K562 (cell line): ENCODE results near the gene FILIP1. TPM values are rescaled to one million over a fixed set of nuclear protein-coding genes. Genes with fewer than 3 reads are reported as not detected.

Source experiments
- ATAC-seq: fragments of 200-7000 bp; cut with Tn5 transposase; 3 replicates; pipeline ENCODE4 v1.9.1; 2020; ENCODE audit warnings: moderate library complexity
- BruUV-seq: library from RNA; stranded (reverse); fragments of 400-500 nt; replicated peaks from 2 replicates; lab custom pipeline; 2021; lab: Mats Ljungman, UMichigan
- CTCF ChIA-PET: fragments of 300-600 bp; formaldehyde crosslinking; extraction: SDS; loops from one replicate; lab custom pipeline; 2021; ENCODE audit warnings: low intra/inter-chr PET ratio; lab: Yijun Ruan, JAX
- POLR2A ChIA-PET: fragments of 300-600, 350-650 bp; sonication (Branson Sonifier 250); formaldehyde crosslinking; extraction: SDS; loops from one replicate; lab custom pipeline; 2021; ENCODE audit warnings: antibody characterized with exemption, inconsistent platforms; lab: Yijun Ruan, JAX
- DNase-seq, 4 experiments: peaks; one replicate each; pipeline versions ENCODE4 v3.0.0 to v3.0.0-alpha.2; 2011 to 2018; ENCODE audit warnings: low spot score in 3 of 4, mixed read lengths in 3 of 4; ENCODE audit errors: extremely low read depth in 1 of 4
- FAIRE-seq: peaks from 2 replicates; lab custom pipeline; 2011; peaks lifted over from hg19 to GRCh38; lab: Jason Lieb, UNC
- H2AFZ ChIP-seq: 2 replicates; pipeline ENCODE4 v1.6.0; 2011; ENCODE audit warnings: low read depth, low read length, control low read depth, inconsistent platforms
- H3K27ac ChIP-seq: fragments of 200-600 bp; 3 replicates; pipeline ENCODE4 v1.8.0; 2011; ENCODE audit warnings: low read depth, mild to moderate bottlenecking, control low read depth, inconsistent platforms, low read length, moderate library complexity, mixed read lengths; ENCODE audit errors: extremely low read depth
- H3K27me3 ChIP-seq, 2 experiments: fragments of 300-600 bp in 1 of 2; 2 replicates in 1 of 2; 3 replicates in 1 of 2; pipeline versions ENCODE4 v1.6.0 to v1.8.0; 2011; ENCODE audit warnings: inconsistent platforms in 2 of 2, low read length in 2 of 2, mild to moderate bottlenecking in 1 of 2, mixed read lengths in 1 of 2, moderate library complexity in 1 of 2; ENCODE audit not compliant: control insufficient read depth in 2 of 2, insufficient read depth in 2 of 2
- H3K36me3 ChIP-seq: fragments of 300-600 bp; 3 replicates; pipeline ENCODE4 v1.8.0; 2011; ENCODE audit warnings: mild to moderate bottlenecking, low read length, inconsistent platforms; ENCODE audit not compliant: control insufficient read depth, insufficient read depth
- H3K4me1 ChIP-seq, 2 experiments: fragments of 200-600 bp in 1 of 2; replicated peaks in 1 of 2; 2 replicates in 1 of 2; 3 replicates in 1 of 2; pipeline versions ENCODE4 v1.5.1 to v1.8.0; 2011; ENCODE audit warnings: inconsistent platforms in 2 of 2, low read length in 2 of 2, mild to moderate bottlenecking in 1 of 2, mixed read lengths in 1 of 2, moderate library complexity in 1 of 2; ENCODE audit not compliant: control insufficient read depth in 2 of 2, insufficient read depth in 2 of 2
- H3K4me2 ChIP-seq: 2 replicates; pipeline ENCODE4 v1.6.1; 2011; ENCODE audit warnings: low read length, control low read depth, inconsistent platforms, mixed read lengths; ENCODE audit not compliant: insufficient read depth
- H3K4me3 ChIP-seq: fragments of 200-600 bp; sonication (generic), shearing (Covaris generic); 2 replicates; pipeline ENCODE4 v1.5.1; 2016; ENCODE audit warnings: control low read depth, inconsistent platforms
- H3K79me2 ChIP-seq: fragments of 200-600 bp; 3 replicates; pipeline ENCODE4 v1.8.0; 2011; ENCODE audit warnings: low read length, inconsistent platforms; ENCODE audit not compliant: control insufficient read depth, insufficient read depth
- H3K9ac ChIP-seq, 2 experiments: 2 replicates each; pipeline versions ENCODE4 v1.6.0 to v1.6.1; 2011; ENCODE audit warnings: low read depth in 2 of 2, low read length in 2 of 2, control low read depth in 1 of 2, inconsistent platforms in 1 of 2, mild to moderate bottlenecking in 1 of 2, mixed read lengths in 1 of 2; ENCODE audit not compliant: insufficient read depth in 1 of 2
- H3K9me1 ChIP-seq: one replicate; pipeline ENCODE4 v1.6.0; 2011; ENCODE audit warnings: inconsistent platforms, mild to moderate bottlenecking, low read length, moderate library complexity; ENCODE audit not compliant: control insufficient read depth, insufficient read depth
- H3K9me3 ChIP-seq: replicated peaks from 2 replicates; pipeline ENCODE4 v1.5.1; 2011; ENCODE audit warnings: low read depth, low read length, inconsistent platforms; ENCODE audit not compliant: control insufficient read depth, insufficient read depth
- H4K20me1 ChIP-seq: replicated peaks from 2 replicates; pipeline ENCODE4 v1.6.1; 2011; ENCODE audit warnings: low read length, inconsistent platforms, mixed read lengths; ENCODE audit not compliant: control insufficient read depth, insufficient read depth
- FOXA3 ChIP-seq, 2 experiments: fragments of 450-650 bp in 1 of 2; sonication (generic) in 1 of 2; formaldehyde crosslinking; IDR thresholded peaks in 1 of 2; conservative IDR thresholded peaks in 1 of 2; 2 replicates each; pipeline versions ENCODE4 v1.4.0 to v1.8.0; 2020 to 2022; ENCODE audit warnings: mild to moderate bottlenecking in 2 of 2, missing genetic modification reagents in 1 of 2
- HOXB6 ChIP-seq: fragments of 250-450 bp; sonication (Bioruptor Pico); IDR thresholded peaks from 2 replicates; pipeline ENCODE4 v1.5.1; 2022; ENCODE audit warnings: mild to moderate bottlenecking, borderline replicate concordance
- IRF2 ChIP-seq: sonication (generic); formaldehyde crosslinking; IDR thresholded peaks from 2 replicates; pipeline ENCODE4 v1.8.1; 2022; ENCODE audit warnings: mild to moderate bottlenecking, missing genetic modification reagents
- NBN ChIP-seq: fragments of 450-650 bp; IDR thresholded peaks from 2 replicates; pipeline ENCODE4 v1.6.1; 2016; ENCODE audit warnings: low read depth, mild to moderate bottlenecking
- PHTF2 ChIP-seq: fragments of 250-450 bp; sonication (Bioruptor Pico); IDR thresholded peaks from 2 replicates; pipeline ENCODE4 v1.5.0; 2021; ENCODE audit warnings: mild to moderate bottlenecking
- SREBF1 ChIP-seq: fragments of 150-350 bp; IDR thresholded peaks from 2 replicates; pipeline ENCODE4 v1.6.1; 2014; ENCODE audit warnings: antibody characterized with exemption, low read depth, low read length, borderline replicate concordance
- ZFP1 ChIP-seq: fragments of 450-650 bp; formaldehyde crosslinking; IDR thresholded peaks from 2 replicates; pipeline ENCODE4 v1.4.0; 2020; ENCODE audit warnings: mild to moderate bottlenecking, mixed read lengths
- ZFPM2 ChIP-seq: fragments of 250-450 bp; sonication (Bioruptor Pico); IDR thresholded peaks from 2 replicates; pipeline ENCODE4 v1.5.1; 2022; ENCODE audit warnings: mild to moderate bottlenecking
- ZNF551 ChIP-seq: fragments of 250-450 bp; sonication (Bioruptor Pico); IDR thresholded peaks from 2 replicates; pipeline ENCODE4 v1.5.0; 2021; ENCODE audit warnings: mild to moderate bottlenecking, moderate library complexity
- WGBS: fragments of 100-300 bp; shearing (Covaris generic); methylation state at CpG from one replicate; pipeline ENCODE4 v1.1.6; 2016; ENCODE audit warnings: low coverage, mixed read lengths; ENCODE audit not compliant: insufficient coverage; ENCODE audit errors: missing lambda C conversion rate; 5-methylcytosine and 5-hydroxymethylcytosine counted together
- in situ Hi-C: fragments of 300-500 bp; cut with MboI; formaldehyde crosslinking; loops from 4 replicates; pipeline ENCODE4 v1.15.0; 2018; ENCODE audit warnings: inconsistent platforms, mixed read lengths
- intact Hi-C: fragments of 100-400 bp; cut with micrococcal nuclease; formaldehyde crosslinking; loops from 2 replicates; pipeline ENCODE4 v1.14.2; 2022
- polyA plus RNA-seq, 8 experiments: library from polyadenylated mRNA; depleted of rRNA in 4 of 8; stranded (reverse) in 5 of 8; unstranded in 3 of 8; fragments of >200 nt; fragmentation: Nextera tagmentation in 2 of 8; fragmentation: Illumina TruSeq in 1 of 8; extraction: Ambion mirVana in 2 of 8; extraction: Trizol in 1 of 8; gene quantifications; 2 replicates each; pipeline versions ENCODE4 v1.2.1 to v1.2.3, GENCODE V29; 2011 to 2014; ENCODE audit warnings: inconsistent platforms in 1 of 8, missing spikeins in 1 of 8
- total RNA-seq, 7 experiments: library from RNA; depleted of rRNA in 6 of 7; stranded (reverse); fragments of >200 nt in 6 of 7; fragmentation: Illumina TruSeq in 2 of 7; extraction: Trizol in 2 of 7; gene quantifications; 2 replicates each; pipeline versions ENCODE4 v1.2.1 to v1.2.3, GENCODE V29; 2011 to 2021; ENCODE audit warnings: low replicate concordance in 1 of 7
- TF ChIP-seq, protein P1 (sequence below): fragments of 450-650 bp; IDR thresholded peaks from 2 replicates; pipeline ENCODE4 v1.6.1; 2017; ENCODE audit warnings: mild to moderate bottlenecking, moderate library complexity
- TF ChIP-seq, protein P2 (sequence below), 2 experiments: IDR thresholded peaks; 2 replicates each; pipeline ENCODE4 v1.6.1; 2012; ENCODE audit warnings: improper control_type of control experiment in 2 of 2, low read depth in 2 of 2, low read length in 2 of 2, borderline replicate concordance in 1 of 2
- TF ChIP-seq, protein P3 (sequence below): sonication (generic); formaldehyde crosslinking; IDR thresholded peaks from 2 replicates; pipeline ENCODE4 v1.8.0; 2022; ENCODE audit warnings: missing genetic modification reagents, mild to moderate bottlenecking, moderate library complexity, borderline replicate concordance

Gene FILIP1
- total and polyA plus RNA-seq, 9 of the 15 experiments (the other 6 are each of a cell fraction or from before 2014, with no cell fraction given) = 0.03 to 0.25 (median 0.10) TPM; not detected in 1

DNA sequence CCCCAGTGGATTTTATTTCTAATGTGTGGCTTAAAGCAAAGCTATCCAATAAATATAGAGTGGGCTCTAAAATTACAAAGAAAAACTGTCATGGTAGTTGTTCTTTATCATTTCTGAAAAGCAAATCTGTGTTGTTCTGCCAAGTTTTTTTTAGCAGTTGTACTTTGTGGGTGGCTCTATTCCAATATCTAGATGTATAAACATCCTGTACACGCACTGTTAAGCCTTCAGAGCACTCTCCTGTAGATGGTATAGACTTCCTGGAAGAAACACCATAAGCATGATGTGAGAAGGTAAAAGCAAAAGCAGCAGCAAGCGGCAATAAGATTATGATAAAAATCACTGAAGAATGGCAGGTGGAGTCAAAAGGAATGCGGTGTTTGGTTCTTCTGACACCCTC lies 187.5 kb downstream of the FILIP1 start:
- H3K27ac ChIP-seq = no peak overlapping the region
- intact Hi-C loops (no loop called here), in situ Hi-C loops (no loop called here)
- no peaks in the 10 kb centered on the region for H3K36me3 ChIP-seq
- no peaks in the 10 kb centered on the region for H3K9me3 ChIP-seq
- 5% methylated on average over 3 of the region's 3 CpGs for WGBS
- no peaks in the 10 kb centered on the region for H3K79me2 ChIP-seq
- H2AFZ ChIP-seq = no peak overlapping the region
- BruUV-seq = no TSS peak
- H3K4me1 ChIP-seq = no peaks in the 10 kb centered on the region
- peaks cover 5 to 9% of the 10 kb centered on the region in 2 experiments; a peak in 2 of 5 replicates for H3K27me3 ChIP-seq
- no peak overlapping the region for H3K4me3 ChIP-seq
- H3K9me1 ChIP-seq = no peaks in the 10 kb centered on the region
- H3K9ac ChIP-seq = no peak overlapping the region
- no peaks in the 10 kb centered on the region for H4K20me1 ChIP-seq
- POLR2A ChIA-PET = no interaction called here
- TF ChIP-seq ZFP1 (CRISPR knock-in tag) = no peak
- TF ChIP-seq, protein P1, sequence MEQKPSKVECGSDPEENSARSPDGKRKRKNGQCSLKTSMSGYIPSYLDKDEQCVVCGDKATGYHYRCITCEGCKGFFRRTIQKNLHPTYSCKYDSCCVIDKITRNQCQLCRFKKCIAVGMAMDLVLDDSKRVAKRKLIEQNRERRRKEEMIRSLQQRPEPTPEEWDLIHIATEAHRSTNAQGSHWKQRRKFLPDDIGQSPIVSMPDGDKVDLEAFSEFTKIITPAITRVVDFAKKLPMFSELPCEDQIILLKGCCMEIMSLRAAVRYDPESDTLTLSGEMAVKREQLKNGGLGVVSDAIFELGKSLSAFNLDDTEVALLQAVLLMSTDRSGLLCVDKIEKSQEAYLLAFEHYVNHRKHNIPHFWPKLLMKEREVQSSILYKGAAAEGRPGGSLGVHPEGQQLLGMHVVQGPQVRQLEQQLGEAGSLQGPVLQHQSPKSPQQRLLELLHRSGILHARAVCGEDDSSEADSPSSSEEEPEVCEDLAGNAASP = no peak
- no peak for TF ChIP-seq SREBF1
- ATAC-seq (no peak), FAIRE-seq (no peak), DNase-seq (no peak)
- CTCF ChIA-PET = no interaction called here
- H3K4me2 ChIP-seq = no peak overlapping the region

DNA sequence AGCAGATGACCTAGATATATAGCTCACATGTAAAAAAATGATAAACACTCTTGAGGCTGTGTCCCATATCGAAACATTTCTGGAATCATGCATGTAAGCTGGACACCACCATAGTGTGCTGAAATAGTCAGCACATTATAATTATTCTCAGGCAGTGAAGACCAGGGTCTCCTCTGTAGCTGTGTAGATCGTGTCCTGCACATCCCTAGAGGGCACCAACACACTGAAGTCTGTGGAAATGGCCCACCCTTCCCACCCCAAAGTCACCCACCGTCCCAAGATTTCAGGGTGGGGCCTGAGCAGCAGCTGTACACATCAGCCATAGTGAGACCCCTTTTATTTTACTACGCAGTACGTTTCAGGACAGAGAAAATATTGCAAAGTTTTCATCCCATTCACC lies 188.0 kb downstream of the FILIP1 start:
- WGBS = 3% methylated on average over 5 of the region's 5 CpGs
- no peaks in the 10 kb centered on the region for H4K20me1 ChIP-seq
- in situ Hi-C loops (no loop called here), intact Hi-C loops (no loop called here)
- no peak overlapping the region for H3K4me2 ChIP-seq
- H3K9me3 ChIP-seq = no peaks in the 10 kb centered on the region
- ChIA-PET CTCF (no interaction called here), POLR2A (interaction anchor here (0.6 to 1.1 kb wide), 2 partner anchors 8 to 39 kb away, joined by 3 read pairs; no protein-coding TSS in a partner anchor)
- H3K27me3 ChIP-seq = peaks cover 5 to 8% of the 10 kb centered on the region in 2 experiments; a peak in 2 of 5 replicates
- H3K4me3 ChIP-seq = no peak overlapping the region
- no peak overlapping the region for H3K27ac ChIP-seq
- BruUV-seq = no TSS peak
- no peaks in the 10 kb centered on the region for H3K79me2 ChIP-seq
- FAIRE-seq = no peak
- H3K36me3 ChIP-seq = no peaks in the 10 kb centered on the region
- H2AFZ ChIP-seq = no peak overlapping the region
- no peak for DNase-seq
- no peaks in the 10 kb centered on the region for H3K9me1 ChIP-seq
- ATAC-seq = no peak
- H3K9ac ChIP-seq = no peak overlapping the region
- H3K4me1 ChIP-seq = no peaks in the 10 kb centered on the region
- no peak for TF ChIP-seq FOXA3 (CRISPR knock-in tag; conservative IDR thresholded peaks at IDR 0.05 in 1 of 2, IDR thresholded peaks at IDR 0.05 in 1 of 2)
- TF ChIP-seq PHTF2 = no peak
- TF ChIP-seq NBN = no peak
- TF ChIP-seq, protein P2, sequence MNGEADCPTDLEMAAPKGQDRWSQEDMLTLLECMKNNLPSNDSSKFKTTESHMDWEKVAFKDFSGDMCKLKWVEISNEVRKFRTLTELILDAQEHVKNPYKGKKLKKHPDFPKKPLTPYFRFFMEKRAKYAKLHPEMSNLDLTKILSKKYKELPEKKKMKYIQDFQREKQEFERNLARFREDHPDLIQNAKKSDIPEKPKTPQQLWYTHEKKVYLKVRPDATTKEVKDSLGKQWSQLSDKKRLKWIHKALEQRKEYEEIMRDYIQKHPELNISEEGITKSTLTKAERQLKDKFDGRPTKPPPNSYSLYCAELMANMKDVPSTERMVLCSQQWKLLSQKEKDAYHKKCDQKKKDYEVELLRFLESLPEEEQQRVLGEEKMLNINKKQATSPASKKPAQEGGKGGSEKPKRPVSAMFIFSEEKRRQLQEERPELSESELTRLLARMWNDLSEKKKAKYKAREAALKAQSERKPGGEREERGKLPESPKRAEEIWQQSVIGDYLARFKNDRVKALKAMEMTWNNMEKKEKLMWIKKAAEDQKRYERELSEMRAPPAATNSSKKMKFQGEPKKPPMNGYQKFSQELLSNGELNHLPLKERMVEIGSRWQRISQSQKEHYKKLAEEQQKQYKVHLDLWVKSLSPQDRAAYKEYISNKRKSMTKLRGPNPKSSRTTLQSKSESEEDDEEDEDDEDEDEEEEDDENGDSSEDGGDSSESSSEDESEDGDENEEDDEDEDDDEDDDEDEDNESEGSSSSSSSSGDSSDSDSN (IDR thresholded peaks at IDR 0.05; ENCODE audit: borderline replicate concordance in 1 of 2, low read depth in 2 of 2, low read length in 2 of 2) = no peak
- TF ChIP-seq IRF2 (CRISPR knock-in tag) = no peak
- no peak for TF ChIP-seq ZFPM2 (CRISPR knock-in tag)
- TF ChIP-seq ZNF551 (CRISPR knock-in tag) = no peak
- TF ChIP-seq, protein P3, sequence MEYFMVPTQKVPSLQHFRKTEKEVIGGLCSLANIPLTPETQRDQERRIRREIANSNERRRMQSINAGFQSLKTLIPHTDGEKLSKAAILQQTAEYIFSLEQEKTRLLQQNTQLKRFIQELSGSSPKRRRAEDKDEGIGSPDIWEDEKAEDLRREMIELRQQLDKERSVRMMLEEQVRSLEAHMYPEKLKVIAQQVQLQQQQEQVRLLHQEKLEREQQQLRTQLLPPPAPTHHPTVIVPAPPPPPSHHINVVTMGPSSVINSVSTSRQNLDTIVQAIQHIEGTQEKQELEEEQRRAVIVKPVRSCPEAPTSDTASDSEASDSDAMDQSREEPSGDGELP (CRISPR knock-in tag) = no peak
- TF ChIP-seq HOXB6 (CRISPR knock-in tag) = no peak
